Activated T-cell treated with anti-CD3 and anti-CD28 coated beads for 24 hours (primary cell): ENCODE measurements around the gene SLC39A3.
"Not testable (repeated sequence)": the region's sequence is repeated elsewhere in the genome, so short reads cannot be mapped to it uniquely, and the experiment has no call there.

Source experiments
- DNase-seq: peaks from one replicate; pipeline ENCODE4 v3.0.0-alpha.2; 2020; ENCODE audit warnings: low read depth

The SLC39A3 gene

DNA sequence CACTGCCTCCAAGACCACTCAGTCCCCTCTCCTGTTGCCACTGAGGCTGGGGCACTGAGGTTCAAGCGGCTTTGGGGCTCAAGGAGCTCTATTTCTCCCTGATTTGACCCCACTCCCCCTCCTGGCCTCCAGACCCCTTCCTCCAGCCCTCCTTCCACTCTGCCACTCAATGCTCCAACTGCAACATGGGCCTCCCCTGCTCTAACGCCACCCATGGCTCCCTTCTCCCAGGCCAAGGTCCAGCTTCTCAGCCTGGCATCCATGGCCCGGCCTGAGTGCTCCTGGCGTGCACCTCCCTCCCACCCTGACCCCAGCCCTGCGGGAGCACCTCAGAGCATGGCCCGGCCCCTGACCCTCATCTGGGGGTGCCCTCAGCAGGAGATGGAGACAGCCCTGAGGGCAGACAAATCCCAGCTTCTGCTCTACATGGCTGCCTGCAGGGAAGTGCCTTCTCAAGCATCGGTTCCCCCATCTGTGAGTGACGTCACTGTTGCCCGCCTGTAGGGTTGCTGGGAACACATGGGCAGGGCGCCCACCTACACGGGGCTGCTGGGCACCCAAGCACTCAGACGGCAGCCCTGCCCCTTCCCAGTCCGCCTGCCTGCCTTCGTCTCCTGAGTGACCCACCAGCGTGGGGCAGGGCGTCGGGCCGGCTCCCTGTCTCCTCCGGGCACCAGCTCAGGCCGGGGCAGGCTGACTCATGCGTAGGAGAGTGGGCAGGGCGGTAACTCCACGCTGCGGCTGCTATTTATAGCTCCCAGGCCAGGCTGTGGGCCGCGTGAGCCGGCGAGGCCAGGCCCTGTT is 17.1 kb downstream of the SLC39A3 start:
- DNase-seq = no peak

DNA sequence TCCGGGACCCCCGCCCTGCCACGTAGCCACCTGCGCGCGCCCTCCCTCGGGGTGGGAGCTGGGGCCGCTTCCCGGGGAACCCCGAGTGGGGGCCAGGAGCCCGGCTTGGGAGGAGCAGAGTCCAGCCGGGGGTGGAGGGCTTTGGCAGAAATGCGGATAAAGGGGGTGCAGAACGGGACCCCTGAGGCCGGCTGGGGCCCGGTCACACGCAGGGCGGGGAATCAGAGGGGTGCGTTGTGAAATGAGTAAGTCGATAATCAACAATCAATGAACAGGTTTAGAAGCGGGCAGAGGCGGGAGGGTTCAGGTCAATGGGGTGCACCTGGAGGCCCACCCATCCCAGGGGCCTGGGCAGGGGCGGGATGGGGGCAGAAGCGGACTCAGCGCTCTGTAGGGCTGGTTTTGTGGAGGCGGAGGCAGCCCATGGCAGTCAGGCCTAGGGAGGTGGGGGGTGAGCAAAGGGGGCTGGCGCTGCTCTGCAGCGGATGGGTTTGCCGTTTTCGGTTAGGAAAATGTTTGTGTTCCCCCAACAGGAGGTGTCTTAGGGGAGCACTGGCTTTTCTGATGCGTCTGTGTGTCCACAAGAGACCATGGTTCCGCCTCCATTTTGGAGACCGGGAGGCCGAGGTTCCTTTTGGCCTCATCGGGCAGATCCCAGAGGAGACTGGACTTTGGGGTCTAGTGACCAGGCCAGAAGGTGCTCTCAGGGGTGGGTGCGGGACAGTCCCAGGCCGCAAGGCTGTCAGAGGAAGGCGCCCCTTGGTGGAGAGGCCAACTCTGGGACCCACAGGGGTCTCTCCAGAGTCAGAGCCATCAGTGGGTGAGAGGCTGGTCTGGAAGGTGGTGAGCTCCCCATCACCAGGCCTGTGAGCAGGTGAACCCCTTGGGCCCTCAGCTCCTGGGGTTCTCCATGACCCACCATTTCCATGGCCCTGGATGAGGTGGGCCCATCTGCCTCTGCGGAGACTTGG is 18.0 kb downstream of the SLC39A3 start:
- DNase-seq = no peak

GRCh38 chr19:2720777-2721569 is 18.8 kb downstream of the SLC39A3 start, which contains the start of gene DIRAS1:
DIRAS1 (minus strand) TSS chr19:2721372; CDS start chr19:2717806, 3,566 bp downstream.
- DNase-seq = no peak

DNA sequence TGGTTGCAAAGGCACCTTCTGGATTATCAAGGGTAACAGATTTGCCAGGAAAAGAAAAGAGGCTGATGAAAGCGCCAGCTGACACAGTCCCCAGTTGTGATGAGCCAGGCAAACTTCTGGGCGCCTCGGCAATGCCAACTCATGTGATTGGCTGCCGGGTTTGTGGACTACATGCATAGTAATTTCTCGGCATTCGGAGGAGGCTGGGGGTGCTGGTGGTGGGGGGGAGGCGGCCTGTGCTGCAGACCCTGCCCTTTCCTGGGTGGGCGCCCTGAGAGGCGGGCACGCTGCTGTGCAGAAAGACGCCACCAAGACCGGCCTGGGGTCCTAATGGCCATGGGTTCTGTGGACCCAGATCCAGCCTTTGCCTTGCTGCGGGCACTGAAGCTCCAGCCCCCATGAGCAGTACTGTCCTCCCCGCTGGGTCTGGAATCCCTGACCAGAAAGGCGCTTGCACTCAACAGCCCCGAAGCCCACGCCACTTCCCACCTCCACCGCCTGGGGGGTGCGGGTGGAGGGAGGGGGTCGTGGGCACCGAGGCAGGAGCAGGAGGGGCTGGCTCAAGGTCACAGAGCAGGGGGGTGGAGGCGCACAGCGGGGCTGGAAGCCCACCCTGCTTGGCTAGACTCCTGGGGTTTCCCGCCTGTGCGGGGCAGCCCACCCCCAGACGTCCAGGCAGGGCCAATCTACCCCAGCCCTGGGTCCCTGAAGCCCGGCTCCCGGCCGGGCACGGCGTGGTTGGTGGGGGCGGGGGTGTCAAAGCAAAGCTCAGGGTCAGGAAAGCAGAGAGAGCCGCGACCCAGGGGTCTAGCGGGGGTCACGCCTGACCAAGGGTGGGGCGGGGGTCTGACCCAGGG is 19.7 kb downstream of the SLC39A3 start:
- no peak for DNase-seq

- DNase-seq = no peak
These were observed 20.5 kb downstream of the SLC39A3 start for GRCh38 chr19:2719232-2719735.

GRCh38 chr19:2717638-2718541 is 21.9 kb downstream of the SLC39A3 start:
- DNase-seq = no peak

DNA sequence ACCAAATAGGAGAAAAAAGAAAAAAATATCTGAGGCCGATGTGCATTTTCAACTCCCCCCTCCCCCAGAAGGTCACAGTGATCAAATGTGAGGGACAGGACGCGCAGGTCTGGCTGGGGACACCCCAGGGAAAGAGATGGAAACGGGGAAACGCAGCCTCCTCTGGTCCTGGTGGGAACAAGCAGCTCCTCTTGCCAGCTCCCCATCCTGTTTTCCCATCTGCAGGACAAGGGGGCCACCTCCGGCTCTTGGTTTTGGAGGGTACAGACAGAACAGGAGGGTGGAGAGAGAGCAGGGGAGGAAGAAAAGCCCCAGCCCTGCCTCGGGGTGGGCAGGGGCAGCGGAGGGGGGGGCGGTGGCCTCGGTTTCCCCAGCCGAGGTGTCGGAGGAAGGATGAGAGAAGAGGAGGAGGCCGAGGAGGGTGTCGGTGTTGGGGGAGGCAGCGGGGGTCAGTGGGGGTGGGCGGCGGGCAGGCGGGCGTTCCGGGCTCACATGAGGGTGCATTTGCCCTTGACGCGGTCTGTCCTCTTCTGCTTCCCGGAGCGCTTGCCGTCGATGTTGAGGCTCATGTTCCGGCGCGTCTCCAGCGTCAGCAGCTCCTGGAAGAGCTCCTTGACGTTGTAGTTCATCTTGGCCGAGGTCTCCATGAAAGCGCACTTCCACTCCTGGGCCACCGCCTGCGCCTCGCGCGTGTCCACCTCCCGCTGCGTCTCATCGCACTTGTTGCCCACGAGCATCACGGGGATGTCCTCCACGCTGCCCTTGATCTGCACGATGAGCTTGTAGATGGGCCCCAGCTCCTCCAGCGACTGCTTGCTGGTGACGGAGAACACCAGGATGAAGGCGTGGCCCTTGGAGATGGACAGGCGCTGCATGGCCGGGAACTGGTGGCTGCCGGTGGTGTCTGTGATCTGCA is 22.8 kb downstream of the SLC39A3 start:
- DNase-seq = no peak

GRCh38 chr19:2716275-2716650 is 23.6 kb downstream of the SLC39A3 start:
- no peak for DNase-seq

GRCh38 chr19:2715470-2716274 is 24.1 kb downstream of the SLC39A3 start:
- DNase-seq = no peak

DNA sequence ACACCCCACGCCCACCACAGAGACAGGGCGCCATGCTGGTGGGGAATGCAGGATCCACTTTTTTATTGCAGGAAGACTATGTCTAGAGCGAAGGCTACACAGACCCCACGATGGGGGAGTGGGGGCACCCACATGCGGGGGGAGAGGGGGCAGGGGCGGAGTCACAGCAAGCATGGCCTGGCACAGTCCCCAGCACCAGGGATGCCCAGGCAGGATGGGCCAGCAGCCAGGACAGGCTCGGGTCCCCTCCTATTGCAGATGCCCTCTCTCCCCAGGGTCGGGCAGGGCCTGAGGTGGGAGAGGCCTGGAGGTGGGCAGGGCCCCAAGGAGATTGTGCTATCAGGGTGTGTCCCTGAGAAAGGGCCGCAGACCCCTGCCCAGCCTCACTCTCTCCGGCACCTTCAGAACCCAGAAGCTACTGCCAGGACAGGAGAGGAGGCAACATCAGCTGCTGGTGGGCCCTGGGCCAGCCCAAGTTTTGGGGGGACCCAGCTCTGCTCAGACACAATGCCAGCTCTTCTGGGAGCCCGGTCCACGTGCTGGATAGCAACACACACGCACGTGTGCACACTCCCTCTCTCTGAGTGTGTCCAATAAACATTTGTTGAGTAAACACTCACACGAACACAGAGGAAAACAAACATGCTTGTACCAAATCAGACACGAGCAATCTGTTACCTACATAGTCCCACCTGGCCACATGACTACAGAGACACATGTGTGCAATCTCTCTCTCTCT is 25.1 kb downstream of the SLC39A3 start:
- no peak for DNase-seq

DNA sequence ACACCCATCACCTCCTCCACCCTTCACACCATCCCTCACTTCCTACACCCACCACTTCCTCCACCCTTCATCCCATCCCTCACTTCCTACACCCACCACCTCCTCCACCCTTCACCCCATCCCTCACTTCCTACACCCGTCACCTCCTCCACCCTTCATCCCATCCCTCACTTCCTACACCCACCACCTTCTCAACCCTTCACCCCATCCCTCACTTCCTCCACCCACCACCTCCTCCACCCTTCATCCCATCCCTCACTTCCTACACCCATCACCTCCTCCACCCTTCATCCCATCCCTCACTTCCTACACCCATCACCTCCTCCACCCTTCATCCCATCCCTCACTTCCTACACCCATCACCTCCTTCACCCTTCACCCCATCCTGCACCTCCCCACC is 25.7 kb downstream of the SLC39A3 start:
- not testable (repeated sequence) for DNase-seq

DNA sequence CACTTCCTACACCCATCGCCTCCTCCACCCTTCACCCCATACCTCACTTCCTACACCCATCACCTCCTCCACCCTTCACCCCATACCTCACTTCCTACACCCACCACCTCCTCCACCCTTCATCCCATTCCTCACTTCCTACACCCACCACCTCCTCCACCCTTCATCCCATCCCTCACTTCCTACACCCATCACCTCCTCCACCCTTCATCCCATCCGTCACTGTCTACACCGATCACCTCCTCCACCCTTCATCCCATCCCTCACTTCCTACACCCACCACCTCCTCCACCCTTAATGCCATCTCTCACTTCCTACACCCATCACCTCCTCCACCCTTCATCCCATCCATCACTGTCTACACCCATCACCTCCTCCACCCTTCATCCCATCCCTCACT is 26.6 kb downstream of the SLC39A3 start:
- DNase-seq = not testable (repeated sequence)

GRCh38 chr19:2711875-2712205 is 28.0 kb downstream of the SLC39A3 start:
- DNase-seq = no peak

DNA sequence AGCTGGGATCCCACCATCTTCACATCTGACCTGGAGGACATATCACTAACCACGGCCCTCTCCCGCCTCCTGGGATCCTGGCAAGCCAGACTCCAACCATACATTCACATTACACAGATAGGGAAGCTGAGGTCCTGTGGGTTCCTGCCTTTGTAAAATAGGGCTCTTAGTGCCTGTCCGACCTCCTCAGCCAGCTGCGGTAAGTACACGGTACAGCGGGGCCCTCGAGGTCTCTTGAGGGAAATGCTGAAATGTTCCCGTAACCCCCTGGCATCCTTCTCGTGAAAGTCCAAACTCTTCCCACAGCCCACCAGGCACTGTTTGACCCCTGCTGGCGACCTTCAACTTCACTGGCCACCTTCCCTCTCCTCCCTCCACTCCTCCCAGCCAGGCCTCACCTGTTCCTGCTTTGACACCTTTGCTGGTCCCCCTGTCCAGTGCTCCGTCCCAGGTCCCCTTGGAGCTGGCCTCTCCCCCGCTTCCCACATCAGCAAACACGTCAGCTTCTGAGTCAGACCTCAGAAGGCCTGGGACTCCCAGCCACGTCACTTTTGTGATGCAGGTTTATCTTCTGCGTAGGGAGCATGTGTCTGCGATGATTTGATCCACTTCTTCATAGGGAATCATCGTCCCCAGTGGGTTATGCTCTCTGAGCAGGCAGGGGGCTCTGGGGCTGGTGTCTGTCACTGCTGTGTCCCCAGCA is 28.5 kb downstream of the SLC39A3 start:
- DNase-seq = no peak

DNA sequence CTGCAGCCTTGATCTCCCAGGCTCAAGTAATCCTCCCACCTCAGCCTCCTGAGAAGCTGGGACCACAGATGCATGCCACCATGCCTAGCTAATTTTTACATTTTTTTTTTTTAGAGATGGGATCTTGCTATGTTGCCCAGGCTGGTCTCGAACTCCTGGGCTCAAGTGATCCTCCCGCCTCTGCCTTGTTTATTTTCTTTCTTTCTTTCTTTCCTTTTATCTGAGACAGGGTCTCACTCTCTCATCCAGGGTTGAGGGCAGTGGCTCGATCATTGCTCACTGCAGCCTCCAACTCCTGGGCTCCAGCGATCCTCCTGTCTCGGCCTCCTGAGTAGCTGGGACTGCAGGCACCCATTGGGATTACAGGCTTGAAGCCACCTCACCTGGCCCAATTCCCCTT is 33.6 kb downstream of the SLC39A3 start:
- no peak for DNase-seq

GRCh38 chr19:2703691-2704216 is 36.1 kb downstream of the SLC39A3 start:
- no peak for DNase-seq

DNA sequence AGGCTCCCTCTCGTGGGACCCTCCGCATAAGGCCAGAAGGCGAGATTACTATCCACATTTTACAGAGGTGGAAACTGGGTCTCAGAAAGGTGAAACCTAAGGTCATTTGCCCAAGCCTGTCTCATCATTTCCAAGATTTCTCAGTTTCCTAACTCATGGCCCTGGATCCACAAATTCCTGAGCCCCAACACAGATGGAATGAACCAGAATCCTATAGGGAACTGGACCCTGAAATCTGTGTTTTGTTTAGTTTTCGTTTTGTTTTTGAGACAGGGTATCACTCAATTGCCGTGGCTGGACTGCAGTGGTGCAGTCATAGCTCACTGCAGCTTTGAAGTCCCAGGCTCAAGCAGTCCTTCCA is 36.8 kb downstream of the SLC39A3 start:
- no peak for DNase-seq
